Hepatic stellate cell (primary cell): ENCODE data around the gene TATDN3.
"Not testable (repeated sequence)": the region's sequence is repeated elsewhere in the genome, so short reads cannot be mapped to it uniquely, and the experiment has no call there.

Experiments
- DNase-seq: peaks from one replicate; pipeline ENCODE4 v3.0.0; 2011; ENCODE audit warnings: low spot score

The TATDN3 gene, protein sequence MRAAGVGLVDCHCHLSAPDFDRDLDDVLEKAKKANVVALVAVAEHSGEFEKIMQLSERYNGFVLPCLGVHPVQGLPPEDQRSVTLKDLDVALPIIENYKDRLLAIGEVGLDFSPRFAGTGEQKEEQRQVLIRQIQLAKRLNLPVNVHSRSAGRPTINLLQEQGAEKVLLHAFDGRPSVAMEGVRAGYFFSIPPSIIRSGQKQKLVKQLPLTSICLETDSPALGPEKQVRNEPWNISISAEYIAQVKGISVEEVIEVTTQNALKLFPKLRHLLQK

DNA sequence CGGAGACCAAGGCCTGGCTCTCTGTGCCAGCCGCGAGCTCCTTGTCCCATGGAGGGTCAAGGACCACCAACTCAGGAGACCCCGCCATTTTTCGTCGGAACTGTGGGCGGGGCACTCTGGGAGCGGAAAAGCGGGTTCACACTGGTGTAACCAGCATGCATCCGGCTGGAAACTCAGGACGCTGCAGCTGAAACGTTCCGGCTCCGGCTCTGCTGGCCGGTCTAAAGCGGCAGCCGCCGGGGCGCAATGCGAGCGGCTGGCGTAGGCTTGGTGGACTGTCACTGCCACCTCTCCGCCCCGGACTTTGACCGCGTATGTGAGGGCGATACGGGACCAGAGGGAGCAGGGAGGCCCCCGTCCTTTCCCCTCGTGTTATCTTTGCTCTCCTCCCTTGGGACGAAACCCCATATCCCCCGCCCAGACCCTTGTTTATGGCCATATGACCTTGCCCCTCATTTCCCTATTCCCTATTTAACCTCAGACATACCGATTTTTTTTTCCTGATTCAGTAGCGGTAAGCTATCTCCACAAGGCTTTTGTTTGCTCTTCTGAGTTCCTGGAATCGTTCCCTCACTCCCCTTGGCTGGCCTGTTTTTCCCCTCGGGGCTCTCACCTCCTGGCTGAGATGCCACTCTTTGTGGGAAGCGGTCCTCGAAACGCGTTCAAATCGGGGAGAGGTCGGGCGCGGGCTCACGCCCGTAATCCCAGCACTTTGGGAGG lies at the start of gene TATDN3, which contains the start of gene NSL1:
TATDN3 (plus strand) TSS at position 219 of the 720 bp plus-strand sequence; CDS start at position 247, 28 bp downstream.
NSL1 (minus strand) TSS at position 102 of the 720 bp plus-strand sequence; CDS start at position 88, 14 bp downstream.
- DNase-seq: peak; percentile 82

DNA sequence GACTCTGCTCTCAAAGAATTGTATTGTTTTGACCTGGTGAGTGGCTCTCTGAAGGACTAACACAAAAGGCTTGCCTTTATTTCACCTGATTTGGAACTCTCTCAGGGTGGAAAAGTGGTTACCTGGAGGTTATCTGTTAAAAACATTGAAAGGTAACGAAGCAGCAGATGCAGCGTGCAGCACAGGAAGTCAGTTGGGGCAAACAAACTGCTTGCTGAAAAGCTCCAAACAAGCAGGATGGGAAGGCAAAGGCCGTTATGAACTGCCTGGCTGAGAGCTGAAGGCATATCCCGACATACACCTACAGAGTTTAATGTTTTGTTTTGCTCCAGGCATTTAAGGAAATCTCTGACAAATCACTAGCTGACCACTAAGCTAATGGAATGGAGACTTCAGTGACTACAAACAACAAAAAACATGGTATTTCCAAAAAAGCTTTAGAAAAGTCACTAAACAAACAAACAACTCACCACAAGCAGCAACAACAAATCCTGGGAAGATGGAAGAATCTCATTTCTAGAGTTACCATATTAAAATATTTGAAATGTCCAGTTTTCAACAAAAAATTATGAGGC lies 47.7 kb upstream of the TATDN3 start:
- no peak for DNase-seq

DNA sequence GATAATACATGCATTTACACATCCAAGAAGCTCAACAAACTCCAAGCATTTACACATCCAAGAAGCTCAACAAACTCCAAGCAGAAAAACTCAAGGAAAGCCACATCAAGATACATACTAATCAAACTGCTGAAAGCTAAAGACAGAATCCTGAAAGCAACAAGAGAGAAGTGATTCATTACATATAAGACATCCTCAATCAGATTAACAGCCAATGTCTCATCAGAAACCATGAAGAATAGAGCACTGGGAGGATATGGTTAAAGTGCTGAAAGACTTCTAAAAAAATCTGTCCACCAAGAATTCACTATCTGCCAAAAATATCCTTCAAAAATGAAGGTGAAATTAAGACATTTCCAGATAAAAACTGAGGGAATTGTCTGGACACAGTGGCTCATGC lies 46.4 kb upstream of the TATDN3 start:
- no peak for DNase-seq

DNA sequence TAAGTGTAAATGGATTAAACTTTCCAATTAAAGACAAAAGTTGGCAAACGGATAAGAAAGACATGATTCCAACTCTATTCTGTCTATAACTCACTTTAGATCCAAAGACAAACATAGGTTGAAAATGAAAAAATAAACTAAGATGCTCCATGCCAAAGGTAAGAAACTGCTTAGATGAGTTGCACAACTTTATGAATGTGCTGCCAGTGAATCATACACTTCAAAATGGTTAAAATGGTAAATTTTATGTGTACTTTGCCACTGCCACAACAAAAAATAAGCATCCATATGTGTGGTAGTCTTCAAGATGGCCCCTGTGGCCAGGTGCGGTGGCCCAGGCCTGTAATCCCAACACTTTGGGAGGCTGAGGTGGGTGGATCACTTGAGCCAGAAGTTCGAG lies 45.1 kb upstream of the TATDN3 start:
- no peak for DNase-seq

DNA sequence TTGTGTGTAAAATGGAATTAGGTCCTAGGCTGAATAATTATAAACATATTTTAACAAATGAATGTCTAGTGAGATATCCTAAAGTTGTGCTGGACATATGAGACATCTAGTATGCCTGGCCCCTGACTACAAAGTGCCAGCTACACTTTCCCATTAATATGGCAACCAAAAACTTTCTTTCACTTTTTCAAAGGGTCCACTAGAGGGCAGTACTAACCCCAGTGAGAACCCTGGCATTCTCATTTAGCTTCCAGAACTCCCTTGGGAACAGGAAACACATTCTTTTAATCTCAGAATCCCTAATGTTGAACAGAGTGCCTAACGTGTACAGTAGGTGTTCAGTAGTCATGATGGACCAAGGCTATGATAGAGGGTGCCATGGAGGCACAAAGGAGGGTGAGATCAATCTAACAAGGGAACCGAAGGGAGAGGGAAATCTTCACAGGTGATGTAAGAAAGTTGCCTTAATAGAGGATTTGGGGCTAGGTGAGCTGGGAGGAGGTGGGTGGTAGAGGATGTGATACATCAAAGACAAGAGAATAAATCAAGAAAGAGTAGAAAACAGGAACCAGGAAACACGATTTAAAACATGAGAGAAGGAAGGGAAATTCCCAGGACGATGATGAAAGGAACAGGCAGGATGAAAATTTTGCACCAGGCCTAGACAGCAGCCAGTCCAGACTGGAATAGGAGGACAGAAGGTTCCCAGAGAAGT lies 41.7 kb upstream of the TATDN3 start:
- DNase-seq: peak; percentile 64

DNA sequence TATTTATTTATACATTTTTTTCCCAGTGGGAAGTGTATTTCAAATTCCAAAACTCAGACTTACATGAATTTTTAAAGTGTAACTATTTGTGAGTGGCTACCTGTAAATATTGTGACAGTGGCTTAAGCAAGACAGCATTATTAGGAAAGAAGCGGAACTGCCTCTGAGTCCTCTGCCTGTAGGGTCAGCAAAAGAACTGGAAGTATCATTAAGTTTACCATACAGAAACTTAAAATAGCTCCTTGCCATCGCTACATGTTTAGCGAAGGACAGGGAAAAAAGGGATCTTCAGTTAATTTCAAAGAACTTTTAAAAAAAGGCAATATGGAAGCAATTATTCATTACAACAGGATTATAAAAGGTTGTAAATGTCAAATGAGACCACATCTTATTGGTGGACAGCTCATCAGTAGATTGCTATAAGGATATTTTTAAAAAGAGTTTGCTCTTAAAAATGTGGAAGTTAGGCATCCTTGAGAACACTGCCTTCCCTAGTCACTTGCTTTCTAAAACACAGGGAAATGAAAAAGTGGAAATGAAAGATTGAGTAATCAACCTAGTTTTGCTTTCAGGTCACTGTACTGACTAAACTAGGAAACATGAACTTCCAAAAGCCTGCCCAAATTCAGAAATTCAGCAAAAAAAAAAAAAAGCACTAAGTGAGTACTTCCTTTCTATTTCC lies 39.3 kb upstream of the TATDN3 start:
- DNase-seq: peak; percentile 22

DNA sequence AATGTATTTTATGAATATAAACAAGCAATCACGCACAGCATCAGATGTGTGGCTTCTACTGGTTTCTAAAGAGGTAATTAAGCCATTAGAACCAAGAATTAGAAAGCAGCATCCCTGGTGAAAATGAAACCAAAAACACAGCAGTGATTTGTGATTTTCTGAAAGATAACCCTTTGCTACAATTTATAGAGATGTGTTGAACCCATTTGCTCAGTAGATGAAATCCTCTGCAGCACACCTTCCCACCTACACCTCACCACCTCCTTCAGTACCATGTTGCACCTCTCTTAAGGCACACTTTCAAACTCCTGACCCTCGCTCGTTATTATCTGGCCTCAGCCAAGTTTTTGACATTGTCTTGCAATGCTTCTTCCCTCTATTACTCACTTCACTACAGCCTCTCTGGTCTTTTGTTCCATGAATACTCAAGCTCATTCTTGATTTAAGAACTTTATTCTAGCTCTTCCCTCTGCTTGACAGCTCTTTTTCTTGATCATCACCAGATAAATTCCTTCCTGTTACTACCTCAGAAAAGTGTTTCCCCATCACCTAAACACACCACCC lies 38.7 kb upstream of the TATDN3 start:
- peak; percentile 6 for DNase-seq

DNA sequence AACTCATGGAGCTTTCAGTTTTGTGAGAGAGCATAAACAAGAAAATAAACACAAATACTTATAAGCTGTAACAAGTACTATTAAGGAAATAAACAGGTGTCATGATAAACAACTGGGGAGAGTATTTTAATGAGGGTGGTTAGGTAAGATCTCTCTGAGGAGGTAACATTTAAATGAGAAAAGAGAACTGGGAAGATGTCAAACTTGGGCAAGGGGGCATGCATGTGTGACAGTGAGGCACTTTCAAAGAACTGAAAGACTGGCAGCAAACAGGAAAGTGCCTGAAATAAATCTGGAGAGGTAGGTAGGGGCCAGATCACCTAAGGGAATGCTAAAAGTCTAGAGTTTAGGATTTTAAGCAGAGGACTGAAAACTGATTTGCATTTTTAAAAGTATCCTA lies 37.9 kb upstream of the TATDN3 start:
- DNase-seq: no peak

DNA sequence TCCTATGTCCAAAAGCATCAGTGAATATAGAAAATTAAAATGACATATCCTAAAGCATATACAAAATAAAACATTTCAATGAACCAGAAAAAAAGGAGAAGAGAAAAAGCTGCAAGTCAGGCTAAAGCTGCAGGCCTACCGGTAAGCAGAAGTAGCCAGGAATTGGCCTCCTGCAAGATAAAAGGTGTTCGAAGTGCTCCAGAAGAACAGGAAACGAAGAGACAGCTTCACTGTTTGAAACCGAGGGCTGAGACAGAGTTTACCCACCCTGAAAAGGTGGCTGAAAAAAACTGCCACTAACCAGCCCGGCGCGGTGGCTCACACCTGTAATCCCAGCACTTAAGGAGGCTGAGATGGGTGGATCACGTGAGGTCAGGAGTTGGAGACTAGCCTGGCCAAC lies 37.5 kb upstream of the TATDN3 start:
- DNase-seq: no peak

DNA sequence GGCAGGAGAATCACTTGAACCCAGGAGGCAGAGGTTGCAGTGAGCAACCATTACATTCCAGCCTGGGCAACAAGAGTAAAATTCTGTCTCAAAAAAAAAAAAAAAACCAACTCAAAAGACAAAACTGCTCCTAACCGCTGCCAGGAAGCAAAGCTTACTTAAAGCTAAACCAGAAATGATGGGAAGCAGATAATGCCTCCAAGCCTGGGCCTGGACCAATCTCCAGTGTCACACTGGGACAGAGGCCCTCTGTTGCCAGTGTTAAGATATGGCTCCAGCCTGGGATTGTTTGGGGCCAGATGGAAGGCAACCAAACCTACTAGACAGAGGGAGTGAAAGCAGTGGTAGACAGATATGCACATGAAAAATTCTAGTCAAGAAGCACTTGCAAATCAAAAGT lies 37.0 kb upstream of the TATDN3 start:
- peak; percentile 4 for DNase-seq

DNA sequence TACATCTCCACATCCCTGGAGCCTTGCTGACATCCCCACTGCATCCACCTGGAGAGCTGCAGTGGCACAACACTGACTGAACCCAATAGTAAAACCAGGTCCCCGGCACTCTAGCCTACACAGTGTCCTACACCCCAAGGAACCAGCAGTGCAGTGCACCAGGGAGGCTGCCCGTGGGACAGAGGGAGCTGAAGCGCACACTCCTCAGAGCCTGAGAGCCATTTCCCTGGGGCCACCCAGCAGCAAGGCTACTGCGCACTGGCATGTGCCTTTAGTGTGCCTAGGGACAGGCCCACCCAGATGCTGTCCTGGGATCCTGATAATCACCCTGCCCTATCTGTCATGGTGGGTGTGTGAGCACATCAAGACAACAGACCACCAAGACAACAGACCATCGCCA lies 32.0 kb upstream of the TATDN3 start:
- no peak for DNase-seq

DNA sequence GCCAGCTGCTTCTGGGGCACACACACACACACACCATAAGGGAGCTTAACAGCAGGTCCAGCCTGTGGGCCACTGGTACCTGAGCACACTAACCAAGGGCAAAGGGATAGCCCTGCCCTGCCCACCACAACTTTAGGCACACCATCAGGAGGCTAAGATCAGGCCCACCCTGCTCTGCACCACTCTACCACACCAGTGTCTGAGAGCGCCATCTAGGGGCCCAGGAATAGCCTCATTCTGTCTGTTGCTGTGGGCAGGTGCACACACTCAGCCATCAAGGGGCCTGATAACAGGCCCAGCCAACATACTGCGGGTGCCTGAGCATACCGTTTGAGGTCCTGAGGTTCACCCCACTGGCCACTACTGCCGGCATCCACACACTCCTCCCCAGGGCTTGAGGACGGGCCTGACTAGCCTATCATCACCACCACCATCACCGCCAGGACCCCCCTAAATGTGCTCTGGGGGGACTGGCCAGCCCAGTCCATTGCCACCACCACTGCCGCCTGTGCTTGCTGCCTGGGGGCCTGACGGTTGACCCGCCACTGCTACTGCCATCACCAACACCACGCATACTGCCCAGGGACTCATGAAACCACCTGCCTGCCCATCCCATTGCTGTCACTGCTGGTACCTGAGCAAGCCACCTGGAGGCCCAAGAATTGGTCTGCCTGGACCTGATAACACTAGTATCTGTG lies 31.4 kb upstream of the TATDN3 start:
- DNase-seq: no peak

DNA sequence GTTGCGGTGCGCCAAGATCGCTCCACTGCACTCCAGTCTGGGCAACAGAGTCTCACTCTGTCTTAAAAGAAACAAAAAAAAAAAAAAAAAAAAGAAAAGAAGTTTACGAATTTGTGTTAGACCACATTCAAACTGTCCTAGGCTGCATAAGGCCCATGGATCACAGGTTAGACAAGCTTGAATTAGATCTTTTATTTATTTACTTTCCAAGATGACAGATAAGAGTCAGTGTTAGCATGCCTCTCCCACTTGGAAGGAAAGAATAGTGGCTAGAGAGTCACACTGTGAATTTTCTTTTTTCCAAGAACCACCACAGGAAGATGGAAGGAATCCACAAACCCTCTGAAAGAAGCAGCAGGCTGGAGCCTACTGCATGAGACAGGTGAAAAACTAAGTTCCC lies 29.5 kb upstream of the TATDN3 start:
- no peak for DNase-seq

DNA sequence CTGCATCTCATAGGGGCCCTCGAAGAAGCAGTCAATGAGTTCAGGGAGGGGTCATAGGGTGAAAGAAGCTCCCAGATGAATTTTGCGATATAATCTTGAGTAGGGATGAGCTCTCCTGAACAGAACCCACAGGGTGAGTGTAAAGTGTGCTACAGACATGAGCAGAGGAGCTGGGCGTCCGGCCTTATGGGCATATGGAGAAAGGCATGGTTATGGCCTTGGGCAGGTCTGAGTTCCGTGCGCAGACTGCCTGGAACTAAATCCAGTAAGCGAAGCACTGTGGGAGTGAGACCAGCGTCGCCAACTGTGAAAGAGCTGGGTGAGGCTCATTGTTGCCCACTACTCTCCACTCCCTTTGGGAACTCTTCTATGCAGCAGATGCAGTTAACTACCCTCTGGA lies 28.9 kb upstream of the TATDN3 start:
- DNase-seq: no peak

DNA sequence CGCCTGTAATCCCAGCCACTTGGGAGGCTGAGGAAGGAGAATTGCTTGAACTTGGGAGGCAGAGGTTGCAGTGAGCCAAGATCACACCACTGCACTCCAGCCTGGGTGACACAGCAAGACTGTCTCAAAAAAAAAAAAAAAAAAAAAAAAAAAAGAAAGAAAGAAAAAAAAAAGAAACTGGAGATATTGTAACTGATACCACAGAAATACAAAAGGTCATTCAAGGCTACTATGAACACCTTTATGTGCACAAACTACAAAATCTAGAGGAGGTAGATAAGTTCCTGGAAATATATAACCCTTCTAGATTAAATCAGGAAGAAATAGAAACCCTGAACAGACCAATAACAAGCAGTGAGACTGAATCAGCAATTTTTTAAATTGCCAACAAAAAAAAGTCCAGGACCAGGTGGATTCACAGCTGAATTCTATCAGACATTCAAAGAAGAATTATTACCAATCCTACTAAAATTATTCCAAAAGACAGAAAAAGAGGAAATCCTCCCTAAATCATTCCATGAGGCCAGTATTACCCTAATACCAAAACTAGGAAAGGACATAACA lies 26.9 kb upstream of the TATDN3 start:
- not testable (repeated sequence) for DNase-seq

DNA sequence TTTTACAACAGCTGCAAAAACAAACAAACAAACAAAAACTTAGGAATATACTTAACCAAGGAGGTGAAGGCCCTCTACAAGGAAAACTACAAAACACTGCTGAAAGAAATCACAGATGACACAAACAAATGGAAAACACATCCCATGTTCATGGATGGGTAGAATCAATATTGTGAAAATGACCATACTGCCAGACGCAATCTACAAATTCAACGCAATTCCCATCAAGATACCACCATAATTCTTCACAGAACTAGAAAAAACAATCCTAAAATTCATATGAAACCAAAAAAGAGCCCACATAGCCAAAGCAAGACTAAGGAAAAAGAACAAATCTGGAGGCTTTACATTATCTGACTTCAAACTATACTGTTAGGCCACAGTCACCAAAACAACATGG lies 24.9 kb upstream of the TATDN3 start:
- DNase-seq: not testable (repeated sequence)

DNA sequence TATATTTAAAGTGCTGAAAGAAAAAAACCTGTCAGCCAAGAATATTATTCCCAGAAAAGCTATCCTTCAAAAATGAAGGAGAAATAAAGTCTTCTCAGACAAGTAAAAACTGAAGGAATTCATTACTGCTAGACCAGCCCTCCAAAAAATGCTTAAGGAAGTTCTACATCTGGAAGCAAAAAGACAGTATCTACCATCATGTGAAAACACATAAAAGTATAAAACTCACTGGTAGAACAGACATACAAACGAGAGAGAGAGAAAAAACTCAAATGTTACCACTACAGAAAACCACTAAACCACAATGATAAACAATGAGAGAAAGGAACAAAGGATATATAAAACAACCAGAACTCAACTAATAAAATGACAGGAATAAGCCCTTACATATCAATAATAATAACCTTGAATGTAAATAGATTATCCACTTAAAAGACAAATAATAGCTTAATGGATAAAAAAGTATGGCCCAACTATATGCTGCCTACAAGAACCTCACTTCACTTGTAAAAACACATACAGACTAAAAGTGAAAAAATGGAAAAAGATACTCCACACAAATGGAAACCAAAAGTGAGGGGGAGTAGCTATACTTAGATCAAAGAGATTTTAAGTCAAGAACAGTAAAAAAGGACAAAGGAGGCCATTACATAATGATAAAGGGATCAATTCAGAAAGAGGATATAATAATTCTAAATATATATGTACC lies 22.1 kb upstream of the TATDN3 start:
- no peak for DNase-seq

DNA sequence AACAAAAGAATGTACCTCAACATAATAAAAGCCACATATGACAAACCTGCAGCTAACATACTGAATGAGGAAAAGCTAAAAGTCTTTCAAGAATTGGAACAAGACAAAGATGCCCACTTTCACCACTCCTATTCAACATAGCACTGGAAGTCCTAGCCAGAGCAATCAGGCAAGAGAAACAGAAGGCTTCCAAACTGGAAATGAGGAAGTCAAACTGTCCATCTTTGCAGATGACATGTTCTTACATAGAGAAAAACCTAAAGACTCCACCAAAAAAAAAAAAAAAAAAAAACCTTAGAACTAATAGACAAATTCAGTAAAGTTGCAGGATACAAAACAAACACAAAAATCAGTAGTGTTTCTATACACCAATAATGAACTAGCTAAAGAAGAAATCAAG lies 20.4 kb upstream of the TATDN3 start:
- DNase-seq: no peak

DNA sequence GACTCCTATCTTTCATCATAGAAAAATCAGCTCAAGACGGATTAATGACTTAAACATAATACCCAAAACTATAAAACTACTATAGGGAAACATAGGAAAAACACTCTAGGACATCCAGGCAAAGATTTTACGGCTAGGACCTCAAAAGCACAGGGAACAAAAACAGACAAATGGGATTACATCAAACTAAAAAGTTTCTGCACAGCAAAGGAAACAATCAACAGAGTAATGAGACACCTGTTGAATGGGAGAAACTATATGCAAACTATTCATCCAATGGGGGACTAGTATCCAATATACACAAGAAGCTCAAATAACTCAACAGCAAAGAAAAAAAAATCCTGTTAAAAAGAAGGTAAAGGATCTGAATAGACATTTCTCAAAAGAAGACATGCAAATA lies 18.7 kb upstream of the TATDN3 start:
- DNase-seq: no peak

DNA sequence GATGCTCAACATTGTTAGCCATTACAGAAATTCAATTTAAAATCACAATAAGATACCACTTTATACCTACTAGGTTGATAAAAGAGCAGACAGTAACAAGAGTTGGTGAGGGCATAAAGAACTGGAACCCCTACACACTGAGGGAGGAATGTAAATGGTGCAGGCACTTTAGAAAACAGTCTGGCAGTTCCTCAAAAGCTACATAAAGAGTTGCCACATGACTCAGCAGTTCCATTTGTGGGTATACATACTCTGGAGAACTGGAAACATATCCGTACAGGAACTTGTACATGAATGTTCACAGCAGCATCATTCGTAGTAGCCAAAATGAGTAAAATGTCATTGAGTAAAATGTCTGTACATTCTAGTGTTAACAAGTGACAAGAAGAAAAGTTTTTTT lies 17.1 kb upstream of the TATDN3 start:
- no peak for DNase-seq
